WTC11 (cell line): ENCODE results near the gene CRACR2B. TPM values are rescaled to one million over a fixed set of nuclear protein-coding genes. Genes with fewer than 3 reads are reported as not detected.

Experiments
- ATAC-seq: fragments of 200-7000 bp; cut with Tn5 transposase; 2 replicates; pipeline ENCODE4 v1.10.0; 2021; ENCODE audit warnings: mild to moderate bottlenecking, moderate library complexity
- CTCF ChIA-PET: fragments of 300-600 bp; sonication (Branson Sonifier 250); formaldehyde crosslinking; loops from one replicate; lab custom pipeline; 2021; ENCODE audit warnings: antibody characterized with exemption; lab: Charles Lee
- POLR2A ChIA-PET: fragments of 350-600 bp; sonication (Branson Sonifier 250); formaldehyde crosslinking; loops from one replicate; lab custom pipeline; 2021; ENCODE audit warnings: antibody characterized with exemption; lab: Charles Lee
- DNase-seq: peaks from one replicate; pipeline ENCODE4 v3.0.0; 2021; ENCODE audit warnings: low spot score
- H3K27ac Mint-ChIP-seq: 2 replicates; pipeline ENCODE4 v1.8.0; 2021; ENCODE audit warnings: mixed read lengths
- H3K27me3 Mint-ChIP-seq: 2 replicates; pipeline ENCODE4 v1.8.0; 2021; ENCODE audit warnings: low read depth, mild to moderate bottlenecking, moderate library complexity, mixed read lengths
- H3K36me3 Mint-ChIP-seq: 2 replicates; pipeline ENCODE4 v1.8.0; 2021; ENCODE audit warnings: mixed read lengths
- H3K4me1 Mint-ChIP-seq: 2 replicates; pipeline ENCODE4 v1.8.0; 2022; ENCODE audit warnings: mixed read lengths
- H3K4me3 Mint-ChIP-seq: 2 replicates; pipeline ENCODE4 v1.8.0; 2021; ENCODE audit warnings: mild to moderate bottlenecking, moderate library complexity, mixed read lengths
- H3K9me3 Mint-ChIP-seq: 2 replicates; pipeline ENCODE4 v1.8.0; 2021; ENCODE audit warnings: mixed read lengths
- ATF1 ChIP-seq: sonication (generic); formaldehyde crosslinking; IDR thresholded peaks from 2 replicates; pipeline ENCODE4 v1.8.1; 2023; ENCODE audit warnings: mild to moderate bottlenecking, moderate library complexity, missing genetic modification reagents
- FOXJ3 ChIP-seq: sonication (generic); formaldehyde crosslinking; IDR thresholded peaks from 2 replicates; pipeline ENCODE4 v1.9.0; 2021; ENCODE audit warnings: missing genetic modification reagents, mild to moderate bottlenecking, borderline replicate concordance
- FOXP1 ChIP-seq: sonication (generic); formaldehyde crosslinking; IDR thresholded peaks from 2 replicates; pipeline ENCODE4 v1.8.0; 2022; ENCODE audit warnings: missing genetic modification reagents, mild to moderate bottlenecking, moderate library complexity, borderline replicate concordance
- JAZF1 ChIP-seq: fragments of 250-450 bp; sonication (Bioruptor Pico); IDR thresholded peaks from 2 replicates; pipeline ENCODE4 v1.9.0; 2021; ENCODE audit warnings: moderate library complexity, mild to moderate bottlenecking, inconsistent platforms
- KAT7 ChIP-seq: sonication (generic); formaldehyde crosslinking; IDR thresholded peaks from 2 replicates; pipeline ENCODE4 v1.8.1; 2023; ENCODE audit warnings: missing genetic modification reagents, mild to moderate bottlenecking, borderline replicate concordance
- NR2C2 ChIP-seq: sonication (generic); formaldehyde crosslinking; IDR thresholded peaks from 2 replicates; pipeline ENCODE4 v1.8.0; 2022; ENCODE audit warnings: mild to moderate bottlenecking, missing genetic modification reagents
- SMAD3 ChIP-seq: sonication (generic); formaldehyde crosslinking; IDR thresholded peaks from 2 replicates; pipeline ENCODE4 v1.8.0; 2022; ENCODE audit warnings: missing genetic modification reagents, mild to moderate bottlenecking, borderline replicate concordance
- SOX15 ChIP-seq: fragments of 250-450 bp; sonication (Bioruptor Pico); IDR thresholded peaks from 2 replicates; pipeline ENCODE4 v1.9.0; 2021; ENCODE audit warnings: mild to moderate bottlenecking
- ZNF138 ChIP-seq: sonication (generic); formaldehyde crosslinking; conservative IDR thresholded peaks from 2 replicates; pipeline ENCODE4 v1.8.1; 2022; ENCODE audit warnings: mild to moderate bottlenecking, moderate library complexity, missing genetic modification reagents
- ZNF317 ChIP-seq: sonication (generic); formaldehyde crosslinking; IDR thresholded peaks from 2 replicates; pipeline ENCODE4 v1.8.1; 2023; ENCODE audit warnings: low read depth, mild to moderate bottlenecking, moderate library complexity, missing genetic modification reagents, borderline replicate concordance
- ZNF423 ChIP-seq: fragments of 250-450 bp; sonication (Bioruptor Pico); IDR thresholded peaks from 2 replicates; pipeline ENCODE4 v2.1.2; 2022; ENCODE audit warnings: mild to moderate bottlenecking, moderate library complexity
- ZNF671 ChIP-seq: fragments of 250-450 bp; sonication (Bioruptor Pico); IDR thresholded peaks from 2 replicates; pipeline ENCODE4 v1.8.0; 2021; ENCODE audit warnings: mild to moderate bottlenecking
- total RNA-seq: library from RNA; stranded (reverse); gene quantifications from 3 replicates; pipeline ENCODE4 v1.2.3, GENCODE V29; 2021
- TF ChIP-seq, protein P1 (sequence below): sonication (generic); formaldehyde crosslinking; IDR thresholded peaks from 2 replicates; pipeline ENCODE4 v1.8.0; 2022; ENCODE audit warnings: mild to moderate bottlenecking, missing genetic modification reagents
- TF ChIP-seq, protein P2 (sequence below): fragments of 200-600 bp; IDR thresholded peaks from 2 replicates; pipeline ENCODE4 v1.8.0; 2022; ENCODE audit warnings: antibody characterized with exemption
- TF ChIP-seq, protein P3 (sequence below): sonication (generic); formaldehyde crosslinking; IDR thresholded peaks from 2 replicates; pipeline ENCODE4 v1.8.1; 2022; ENCODE audit warnings: low read depth, missing genetic modification reagents, borderline replicate concordance
- TF ChIP-seq, protein P4 (sequence below): sonication (generic); formaldehyde crosslinking; IDR thresholded peaks from 2 replicates; pipeline ENCODE4 v1.8.1; 2023; ENCODE audit warnings: mild to moderate bottlenecking, moderate library complexity, missing genetic modification reagents
- TF ChIP-seq, protein P5 (sequence below): fragments of 250-450 bp; sonication (Bioruptor Pico); IDR thresholded peaks from 2 replicates; pipeline ENCODE4 v1.9.0; 2021; ENCODE audit warnings: moderate library complexity, mild to moderate bottlenecking, inconsistent platforms, borderline replicate concordance
- TF ChIP-seq, protein P6 (sequence below): sonication (generic); formaldehyde crosslinking; IDR thresholded peaks from 2 replicates; pipeline ENCODE4 v1.8.1; 2023; ENCODE audit warnings: mild to moderate bottlenecking, missing genetic modification reagents
- TF ChIP-seq, protein P7 (sequence below): sonication (generic); formaldehyde crosslinking; IDR thresholded peaks from 2 replicates; pipeline ENCODE4 v1.8.0; 2023; ENCODE audit warnings: mild to moderate bottlenecking, missing genetic modification reagents

CRACR2B gene
- total RNA-seq, 1 experiment from 2014 or later, result 46.5 TPM

DNA sequence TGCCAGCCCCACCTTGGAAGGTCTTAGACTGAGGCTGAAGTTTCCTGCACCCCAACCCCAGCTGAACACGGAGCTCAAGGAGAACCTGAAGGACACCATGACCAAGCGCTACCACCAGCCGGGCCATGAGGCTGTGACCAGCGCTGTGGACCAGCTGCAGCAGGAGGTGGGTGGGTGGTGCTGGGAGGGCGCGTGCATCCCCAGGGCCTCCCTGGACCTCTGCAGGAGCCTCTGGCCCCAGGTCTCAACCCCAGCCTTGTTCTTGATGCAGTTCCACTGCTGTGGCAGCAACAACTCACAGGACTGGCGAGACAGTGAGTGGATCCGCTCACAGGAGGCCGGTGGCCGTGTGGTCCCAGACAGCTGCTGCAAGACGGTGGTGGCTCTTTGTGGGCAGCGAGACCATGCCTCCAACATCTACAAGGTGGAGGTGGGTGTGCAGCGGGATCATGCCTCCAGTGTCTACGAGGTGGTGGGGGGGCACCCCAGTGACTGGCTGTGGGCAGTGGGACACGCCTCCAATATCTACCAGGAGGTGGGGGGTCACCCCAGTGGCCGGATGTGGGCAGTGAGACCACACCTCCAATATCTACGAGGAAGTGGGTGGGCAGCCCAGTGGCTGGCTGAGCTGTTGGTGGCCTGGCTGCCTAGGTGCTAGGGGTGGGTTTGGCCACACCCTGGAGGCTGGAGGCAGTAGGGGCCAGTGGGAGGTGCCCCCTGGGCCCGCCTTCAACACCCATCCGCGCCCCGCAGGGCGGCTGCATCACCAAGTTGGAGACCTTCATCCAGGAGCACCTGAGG is 9.7 kb downstream of the CRACR2B start:
- Mint-ChIP-seq H3K27ac (no peak overlapping the region), H3K36me3 (peaks cover 13% of the 10 kb centered on the region), H3K4me1 (peaks cover 27% of the 10 kb centered on the region), H3K27me3 (peaks cover 3% of the 10 kb centered on the region), H3K4me3 (no peak overlapping the region), H3K9me3 (no peaks in the 10 kb centered on the region)
- no peak for DNase-seq
- TF ChIP-seq ATF1 (CRISPR knock-in tag), result 0 out of 2 replicates have a peak, but pooled peaks have one; percentile 33
- TF ChIP-seq, protein P1, sequence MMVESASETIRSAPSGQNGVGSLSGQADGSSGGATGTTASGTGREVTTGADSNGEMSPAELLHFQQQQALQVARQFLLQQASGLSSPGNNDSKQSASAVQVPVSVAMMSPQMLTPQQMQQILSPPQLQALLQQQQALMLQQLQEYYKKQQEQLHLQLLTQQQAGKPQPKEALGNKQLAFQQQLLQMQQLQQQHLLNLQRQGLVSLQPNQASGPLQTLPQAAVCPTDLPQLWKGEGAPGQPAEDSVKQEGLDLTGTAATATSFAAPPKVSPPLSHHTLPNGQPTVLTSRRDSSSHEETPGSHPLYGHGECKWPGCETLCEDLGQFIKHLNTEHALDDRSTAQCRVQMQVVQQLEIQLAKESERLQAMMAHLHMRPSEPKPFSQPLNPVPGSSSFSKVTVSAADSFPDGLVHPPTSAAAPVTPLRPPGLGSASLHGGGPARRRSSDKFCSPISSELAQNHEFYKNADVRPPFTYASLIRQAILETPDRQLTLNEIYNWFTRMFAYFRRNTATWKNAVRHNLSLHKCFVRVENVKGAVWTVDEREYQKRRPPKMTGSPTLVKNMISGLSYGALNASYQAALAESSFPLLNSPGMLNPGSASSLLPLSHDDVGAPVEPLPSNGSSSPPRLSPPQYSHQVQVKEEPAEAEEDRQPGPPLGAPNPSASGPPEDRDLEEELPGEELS (CRISPR knock-in tag), result no peak
- ChIA-PET CTCF (interaction anchor here (1.4 to 2.2 kb wide), 4 partner anchors 8 to 31 kb away, joined by 4 to 16 read pairs (median 6); partner anchors contain the start of genes CRACR2B and PNPLA2), POLR2A (interaction anchor here (0.7 to 1.0 kb wide), 2 partner anchors 17 to 33 kb away, joined by 3 to 6 read pairs; no protein-coding TSS in a partner anchor)
- ATAC-seq, result no peak

DNA sequence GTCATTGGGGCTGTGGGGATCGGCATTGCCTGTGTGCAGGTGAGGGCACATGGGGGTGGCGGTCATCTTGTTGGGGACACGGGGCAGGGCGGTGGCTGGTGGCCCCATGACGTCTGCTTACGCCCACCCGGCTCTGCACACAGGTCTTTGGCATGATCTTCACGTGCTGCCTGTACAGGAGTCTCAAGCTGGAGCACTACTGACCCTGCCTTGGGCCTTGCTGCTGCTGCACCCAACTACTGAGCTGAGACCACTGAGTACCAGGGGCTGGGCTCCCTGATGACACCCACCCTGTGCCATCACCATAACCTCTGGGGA is 10.2 kb downstream of the CRACR2B start:
- Mint-ChIP-seq H3K27ac (no peak overlapping the region), H3K27me3 (peaks cover 3% of the 10 kb centered on the region; the same call in 1 of the 2 replicates), H3K9me3 (no peaks in the 10 kb centered on the region), H3K4me1 (peaks cover 27% of the 10 kb centered on the region), H3K36me3 (peaks cover 13% of the 10 kb centered on the region), H3K4me3 (no peak overlapping the region)
- ChIA-PET POLR2A (interaction anchor here (0.5 to 1.0 kb wide), 2 partner anchors 10 to 32 kb away, joined by 3 to 4 read pairs; no protein-coding TSS in a partner anchor), CTCF (interaction anchor here (0.6 to 2.2 kb wide), 7 partner anchors 9 to 217 kb away, joined by 3 to 16 read pairs (median 4); partner anchors contain the start of genes CRACR2B and PNPLA2)
- DNase-seq (no peak), ATAC-seq (no peak)
- TF ChIP-seq FOXJ3, result no peak
- TF ChIP-seq, protein P2, sequence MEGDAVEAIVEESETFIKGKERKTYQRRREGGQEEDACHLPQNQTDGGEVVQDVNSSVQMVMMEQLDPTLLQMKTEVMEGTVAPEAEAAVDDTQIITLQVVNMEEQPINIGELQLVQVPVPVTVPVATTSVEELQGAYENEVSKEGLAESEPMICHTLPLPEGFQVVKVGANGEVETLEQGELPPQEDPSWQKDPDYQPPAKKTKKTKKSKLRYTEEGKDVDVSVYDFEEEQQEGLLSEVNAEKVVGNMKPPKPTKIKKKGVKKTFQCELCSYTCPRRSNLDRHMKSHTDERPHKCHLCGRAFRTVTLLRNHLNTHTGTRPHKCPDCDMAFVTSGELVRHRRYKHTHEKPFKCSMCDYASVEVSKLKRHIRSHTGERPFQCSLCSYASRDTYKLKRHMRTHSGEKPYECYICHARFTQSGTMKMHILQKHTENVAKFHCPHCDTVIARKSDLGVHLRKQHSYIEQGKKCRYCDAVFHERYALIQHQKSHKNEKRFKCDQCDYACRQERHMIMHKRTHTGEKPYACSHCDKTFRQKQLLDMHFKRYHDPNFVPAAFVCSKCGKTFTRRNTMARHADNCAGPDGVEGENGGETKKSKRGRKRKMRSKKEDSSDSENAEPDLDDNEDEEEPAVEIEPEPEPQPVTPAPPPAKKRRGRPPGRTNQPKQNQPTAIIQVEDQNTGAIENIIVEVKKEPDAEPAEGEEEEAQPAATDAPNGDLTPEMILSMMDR, result no peak
- TF ChIP-seq, protein P3, sequence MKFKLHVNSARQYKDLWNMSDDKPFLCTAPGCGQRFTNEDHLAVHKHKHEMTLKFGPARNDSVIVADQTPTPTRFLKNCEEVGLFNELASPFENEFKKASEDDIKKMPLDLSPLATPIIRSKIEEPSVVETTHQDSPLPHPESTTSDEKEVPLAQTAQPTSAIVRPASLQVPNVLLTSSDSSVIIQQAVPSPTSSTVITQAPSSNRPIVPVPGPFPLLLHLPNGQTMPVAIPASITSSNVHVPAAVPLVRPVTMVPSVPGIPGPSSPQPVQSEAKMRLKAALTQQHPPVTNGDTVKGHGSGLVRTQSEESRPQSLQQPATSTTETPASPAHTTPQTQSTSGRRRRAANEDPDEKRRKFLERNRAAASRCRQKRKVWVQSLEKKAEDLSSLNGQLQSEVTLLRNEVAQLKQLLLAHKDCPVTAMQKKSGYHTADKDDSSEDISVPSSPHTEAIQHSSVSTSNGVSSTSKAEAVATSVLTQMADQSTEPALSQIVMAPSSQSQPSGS (CRISPR knock-in tag), result no peak
- TF ChIP-seq NR2C2 (CRISPR knock-in tag), result no peak
- no peak for TF ChIP-seq KAT7 (CRISPR knock-in tag)
- no peak for TF ChIP-seq ZNF138 (CRISPR knock-in tag)
- no peak for TF ChIP-seq JAZF1 (CRISPR knock-in tag)
- TF ChIP-seq, protein P4, sequence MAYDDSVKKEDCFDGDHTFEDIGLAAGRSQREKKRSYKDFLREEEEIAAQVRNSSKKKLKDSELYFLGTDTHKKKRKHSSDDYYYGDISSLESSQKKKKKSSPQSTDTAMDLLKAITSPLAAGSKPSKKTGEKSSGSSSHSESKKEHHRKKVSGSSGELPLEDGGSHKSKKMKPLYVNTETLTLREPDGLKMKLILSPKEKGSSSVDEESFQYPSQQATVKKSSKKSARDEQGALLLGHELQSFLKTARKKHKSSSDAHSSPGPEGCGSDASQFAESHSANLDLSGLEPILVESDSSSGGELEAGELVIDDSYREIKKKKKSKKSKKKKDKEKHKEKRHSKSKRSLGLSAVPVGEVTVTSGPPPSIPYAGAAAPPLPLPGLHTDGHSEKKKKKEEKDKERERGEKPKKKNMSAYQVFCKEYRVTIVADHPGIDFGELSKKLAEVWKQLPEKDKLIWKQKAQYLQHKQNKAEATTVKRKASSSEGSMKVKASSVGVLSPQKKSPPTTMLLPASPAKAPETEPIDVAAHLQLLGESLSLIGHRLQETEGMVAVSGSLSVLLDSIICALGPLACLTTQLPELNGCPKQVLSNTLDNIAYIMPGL (CRISPR knock-in tag), result no peak
- TF ChIP-seq ZNF423 (CRISPR knock-in tag), result no peak
- no peak for TF ChIP-seq ZNF671
- TF ChIP-seq, protein P5, sequence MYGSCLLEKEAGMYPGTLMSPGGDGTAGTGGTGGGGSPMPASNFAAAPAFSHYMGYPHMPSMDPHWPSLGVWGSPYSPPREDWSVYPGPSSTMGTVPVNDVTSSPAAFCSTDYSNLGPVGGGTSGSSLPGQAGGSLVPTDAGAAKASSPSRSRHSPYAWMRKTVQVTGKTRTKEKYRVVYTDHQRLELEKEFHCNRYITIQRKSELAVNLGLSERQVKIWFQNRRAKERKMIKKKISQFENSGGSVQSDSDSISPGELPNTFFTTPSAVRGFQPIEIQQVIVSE (CRISPR knock-in tag), result no peak
- TF ChIP-seq, protein P6, sequence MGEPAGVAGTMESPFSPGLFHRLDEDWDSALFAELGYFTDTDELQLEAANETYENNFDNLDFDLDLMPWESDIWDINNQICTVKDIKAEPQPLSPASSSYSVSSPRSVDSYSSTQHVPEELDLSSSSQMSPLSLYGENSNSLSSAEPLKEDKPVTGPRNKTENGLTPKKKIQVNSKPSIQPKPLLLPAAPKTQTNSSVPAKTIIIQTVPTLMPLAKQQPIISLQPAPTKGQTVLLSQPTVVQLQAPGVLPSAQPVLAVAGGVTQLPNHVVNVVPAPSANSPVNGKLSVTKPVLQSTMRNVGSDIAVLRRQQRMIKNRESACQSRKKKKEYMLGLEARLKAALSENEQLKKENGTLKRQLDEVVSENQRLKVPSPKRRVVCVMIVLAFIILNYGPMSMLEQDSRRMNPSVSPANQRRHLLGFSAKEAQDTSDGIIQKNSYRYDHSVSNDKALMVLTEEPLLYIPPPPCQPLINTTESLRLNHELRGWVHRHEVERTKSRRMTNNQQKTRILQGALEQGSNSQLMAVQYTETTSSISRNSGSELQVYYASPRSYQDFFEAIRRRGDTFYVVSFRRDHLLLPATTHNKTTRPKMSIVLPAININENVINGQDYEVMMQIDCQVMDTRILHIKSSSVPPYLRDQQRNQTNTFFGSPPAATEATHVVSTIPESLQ (CRISPR knock-in tag), result no peak
- TF ChIP-seq, protein P7, sequence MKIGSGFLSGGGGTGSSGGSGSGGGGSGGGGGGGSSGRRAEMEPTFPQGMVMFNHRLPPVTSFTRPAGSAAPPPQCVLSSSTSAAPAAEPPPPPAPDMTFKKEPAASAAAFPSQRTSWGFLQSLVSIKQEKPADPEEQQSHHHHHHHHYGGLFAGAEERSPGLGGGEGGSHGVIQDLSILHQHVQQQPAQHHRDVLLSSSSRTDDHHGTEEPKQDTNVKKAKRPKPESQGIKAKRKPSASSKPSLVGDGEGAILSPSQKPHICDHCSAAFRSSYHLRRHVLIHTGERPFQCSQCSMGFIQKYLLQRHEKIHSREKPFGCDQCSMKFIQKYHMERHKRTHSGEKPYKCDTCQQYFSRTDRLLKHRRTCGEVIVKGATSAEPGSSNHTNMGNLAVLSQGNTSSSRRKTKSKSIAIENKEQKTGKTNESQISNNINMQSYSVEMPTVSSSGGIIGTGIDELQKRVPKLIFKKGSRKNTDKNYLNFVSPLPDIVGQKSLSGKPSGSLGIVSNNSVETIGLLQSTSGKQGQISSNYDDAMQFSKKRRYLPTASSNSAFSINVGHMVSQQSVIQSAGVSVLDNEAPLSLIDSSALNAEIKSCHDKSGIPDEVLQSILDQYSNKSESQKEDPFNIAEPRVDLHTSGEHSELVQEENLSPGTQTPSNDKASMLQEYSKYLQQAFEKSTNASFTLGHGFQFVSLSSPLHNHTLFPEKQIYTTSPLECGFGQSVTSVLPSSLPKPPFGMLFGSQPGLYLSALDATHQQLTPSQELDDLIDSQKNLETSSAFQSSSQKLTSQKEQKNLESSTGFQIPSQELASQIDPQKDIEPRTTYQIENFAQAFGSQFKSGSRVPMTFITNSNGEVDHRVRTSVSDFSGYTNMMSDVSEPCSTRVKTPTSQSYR (CRISPR knock-in tag), result no peak
- TF ChIP-seq ZNF317 (CRISPR knock-in tag), result no peak
- TF ChIP-seq SMAD3 (CRISPR knock-in tag), result no peak
- no peak for TF ChIP-seq SOX15 (CRISPR knock-in tag)
- no peak; the same call in 1 of the 2 replicates for TF ChIP-seq FOXP1 (CRISPR knock-in tag)
